H9 (cell line): ENCODE measurements around the gene OTX2. TPM values are rescaled to one million over a fixed set of nuclear protein-coding genes. Genes with fewer than 3 reads are reported as not detected.
A peak's percentile ranks its signal among the peaks of the same experiment; 100 is the strongest.

Source experiments
- DNase-seq: peaks from one replicate; pipeline ENCODE4 v3.0.0-alpha.2; 2017
- H2AFZ ChIP-seq: one replicate; pipeline ENCODE4 v1.6.1; 2013; ENCODE audit warnings: mild to moderate bottlenecking, low read length, control low read depth, moderate library complexity
- H2AK5ac ChIP-seq: 2 replicates; pipeline ENCODE4 v1.6.1; 2013; ENCODE audit warnings: low read length, control low read depth, mixed read lengths; ENCODE audit not compliant: insufficient read length
- H2BK120ac ChIP-seq: one replicate; pipeline ENCODE4 v1.6.1; 2013; ENCODE audit warnings: low read depth, mild to moderate bottlenecking, low read length, control low read depth, inconsistent platforms; ENCODE audit not compliant: poor library complexity, severe bottlenecking
- H2BK12ac ChIP-seq: 2 replicates; pipeline ENCODE4 v1.6.1; 2013; ENCODE audit warnings: low read length, control low read depth, mixed read lengths, low read depth; ENCODE audit not compliant: insufficient read length
- H2BK15ac ChIP-seq: 2 replicates; pipeline ENCODE4 v1.6.1; 2013; ENCODE audit warnings: low read depth, low read length, control low read depth
- H2BK20ac ChIP-seq: one replicate; pipeline ENCODE4 v1.6.1; 2013; ENCODE audit warnings: low read depth, mild to moderate bottlenecking, low read length, control low read depth, inconsistent platforms; ENCODE audit not compliant: poor library complexity, severe bottlenecking
- H2BK5ac ChIP-seq: 2 replicates; pipeline ENCODE4 v1.6.1; 2013; ENCODE audit warnings: low read length, control low read depth, mixed read lengths; ENCODE audit not compliant: insufficient read length
- H3K14ac ChIP-seq: 2 replicates; pipeline ENCODE4 v1.6.1; 2013; ENCODE audit warnings: low read length, control low read depth; ENCODE audit not compliant: insufficient read depth
- H3K18ac ChIP-seq: 2 replicates; pipeline ENCODE4 v1.6.1; 2013; ENCODE audit warnings: low read depth, mild to moderate bottlenecking, mixed read lengths, low read length, control low read depth; ENCODE audit not compliant: insufficient read length
- H3K23ac ChIP-seq: 2 replicates; pipeline ENCODE4 v1.6.1; 2013; ENCODE audit warnings: low read length, control low read depth, mixed read lengths, low read depth; ENCODE audit not compliant: insufficient read length
- H3K23me2 ChIP-seq: 2 replicates; pipeline ENCODE4 v1.6.1; 2013; ENCODE audit warnings: low read depth, mild to moderate bottlenecking, mixed read lengths, low read length, control low read depth; ENCODE audit not compliant: insufficient read length, poor library complexity, severe bottlenecking
- H3K27ac ChIP-seq: 2 replicates; pipeline ENCODE4 v1.5.1; 2013; ENCODE audit warnings: low read length, control low read depth, mixed read lengths, low read depth; ENCODE audit not compliant: insufficient read length
- H3K27me3 ChIP-seq: 2 replicates; pipeline ENCODE4 v1.6.1; 2013; ENCODE audit warnings: low read length, control low read depth, inconsistent platforms; ENCODE audit not compliant: insufficient read depth
- H3K4ac ChIP-seq: 2 replicates; pipeline ENCODE4 v1.6.1; 2013; ENCODE audit warnings: low read depth, mild to moderate bottlenecking, control low read depth, inconsistent platforms, low read length, moderate library complexity
- H3K4me1 ChIP-seq: 2 replicates; pipeline ENCODE4 v1.6.1; 2013; ENCODE audit warnings: low read length, control low read depth, inconsistent platforms; ENCODE audit not compliant: insufficient read depth
- H3K4me2 ChIP-seq: 2 replicates; pipeline ENCODE4 v1.6.1; 2013; ENCODE audit warnings: low read length, control low read depth, mixed read lengths; ENCODE audit not compliant: insufficient read length, insufficient read depth
- H3K56ac ChIP-seq: 2 replicates; pipeline ENCODE4 v1.6.1; 2013; ENCODE audit warnings: low read depth, mild to moderate bottlenecking, mixed read lengths, low read length, control low read depth; ENCODE audit not compliant: insufficient read length
- H3K79me1 ChIP-seq: 2 replicates; pipeline ENCODE4 v1.6.1; 2013; ENCODE audit warnings: low read depth, mild to moderate bottlenecking, moderate library complexity, low read length, control low read depth, inconsistent platforms; ENCODE audit not compliant: insufficient read depth, poor library complexity, severe bottlenecking
- H3K79me2 ChIP-seq: 2 replicates; pipeline ENCODE4 v1.6.1; 2013; ENCODE audit warnings: low read length, control low read depth, inconsistent platforms; ENCODE audit not compliant: insufficient read depth
- H3K9ac ChIP-seq: 2 replicates; pipeline ENCODE4 v1.6.1; 2013; ENCODE audit warnings: low read length, control low read depth, mixed read lengths; ENCODE audit not compliant: insufficient read length; ENCODE audit errors: extremely low read depth
- H3K9me3 ChIP-seq: one replicate; pipeline ENCODE4 v1.6.1; 2013; ENCODE audit warnings: low read depth, low read length, inconsistent platforms; ENCODE audit not compliant: control insufficient read depth
- H3T11ph ChIP-seq: one replicate; pipeline ENCODE4 v1.6.1; 2013; ENCODE audit warnings: mild to moderate bottlenecking, low read length, control low read depth, inconsistent platforms
- H4K20me1 ChIP-seq: one replicate; pipeline ENCODE4 v1.6.1; 2013; ENCODE audit not compliant: control insufficient read depth, insufficient read length, insufficient read depth
- H4K5ac ChIP-seq: 2 replicates; pipeline ENCODE4 v1.6.1; 2013; ENCODE audit warnings: low read depth, mild to moderate bottlenecking, mixed read lengths, low read length, control low read depth; ENCODE audit not compliant: insufficient read length
- H4K8ac ChIP-seq: replicated peaks from 2 replicates; pipeline ENCODE4 v1.6.1; 2013; ENCODE audit warnings: low read length, control low read depth, mixed read lengths, low read depth; ENCODE audit not compliant: insufficient read length
- H4K91ac ChIP-seq: 2 replicates; pipeline ENCODE4 v1.6.1; 2013; ENCODE audit warnings: low read depth, mild to moderate bottlenecking, moderate library complexity, mixed read lengths, low read length, control low read depth; ENCODE audit not compliant: insufficient read length
- H3K27ac Mint-ChIP-seq, 3 experiments: 2 replicates in 2 of 3; 3 replicates in 1 of 3; pipeline ENCODE4 v1.8.0; 2020 to 2021; ENCODE audit warnings: mixed read lengths in 3 of 3, mild to moderate bottlenecking in 1 of 3, moderate library complexity in 1 of 3
- H3K27me3 Mint-ChIP-seq: 2 replicates; pipeline ENCODE4 v1.8.0; 2021; ENCODE audit warnings: low read depth, mild to moderate bottlenecking, moderate library complexity, mixed read lengths
- H3K36me3 Mint-ChIP-seq, 3 experiments: 2 replicates in 2 of 3; 3 replicates in 1 of 3; pipeline ENCODE4 v1.8.0; 2020 to 2021; ENCODE audit warnings: low read depth in 3 of 3, mixed read lengths in 3 of 3; ENCODE audit not compliant: insufficient read depth in 1 of 3
- H3K4me1 Mint-ChIP-seq, 2 experiments: 2 replicates each; pipeline ENCODE4 v1.8.0; 2020; ENCODE audit warnings: mixed read lengths in 2 of 2
- H3K4me3 Mint-ChIP-seq, 2 experiments: 2 replicates in 1 of 2; 3 replicates in 1 of 2; pipeline ENCODE4 v1.8.0; 2020 to 2021; ENCODE audit warnings: mild to moderate bottlenecking in 2 of 2, mixed read lengths in 2 of 2, moderate library complexity in 1 of 2
- H3K9me3 Mint-ChIP-seq, 2 experiments: 2 replicates in 1 of 2; 3 replicates in 1 of 2; pipeline ENCODE4 v1.8.0; 2020; ENCODE audit warnings: mild to moderate bottlenecking in 2 of 2, mixed read lengths in 2 of 2, moderate library complexity in 1 of 2
- WGBS: extraction: QIAGEN DNeasy Blood & Tissue Kit; methylation state at CpG from one replicate; pipeline ENCODE4 v1.1.7; 2013; ENCODE audit warnings: missing lambda C conversion rate, low lambda C conversion rate, mixed read lengths; ENCODE audit not compliant: insufficient read length; ENCODE audit errors: extremely low coverage; 5-methylcytosine and 5-hydroxymethylcytosine counted together
- total RNA-seq: library from RNA; stranded (reverse); gene quantifications from 2 replicates; pipeline ENCODE4 v1.2.1, GENCODE V29; 2021
- TF ChIP-seq, protein P1 (sequence below): fragments of 200-600 bp; sonication (generic); conservative IDR thresholded peaks from 3 replicates; pipeline ENCODE4 v1.8.0; 2021; ENCODE audit warnings: antibody characterized with exemption, mild to moderate bottlenecking

The OTX2 gene
- total RNA-seq, 1 experiment from 2014 or later: 193 TPM

- H3K27me3 ChIP-seq: peaks cover 58% of the 10 kb centered on the region
- no peak overlapping the region for H3K56ac ChIP-seq
- WGBS: no CpG with 5 or more reads among the region's 18 CpGs
- peaks cover 11% of the 10 kb centered on the region for H3K4me1 ChIP-seq
- DNase-seq: peak; percentile 86
- H4K91ac ChIP-seq: no peak overlapping the region
- no peak overlapping the region for H3K23ac ChIP-seq
- no peak overlapping the region for H2AFZ ChIP-seq
- no peak overlapping the region for H3K4ac ChIP-seq
- peak overlapping the region; percentile 79 for H3K14ac ChIP-seq
- H2BK20ac ChIP-seq: no peak overlapping the region
- peaks cover 6% of the 10 kb centered on the region; the same call in 1 of the 2 replicates for H3K79me2 ChIP-seq
- H4K8ac ChIP-seq: no peak overlapping the region
- TF ChIP-seq, protein P1, sequence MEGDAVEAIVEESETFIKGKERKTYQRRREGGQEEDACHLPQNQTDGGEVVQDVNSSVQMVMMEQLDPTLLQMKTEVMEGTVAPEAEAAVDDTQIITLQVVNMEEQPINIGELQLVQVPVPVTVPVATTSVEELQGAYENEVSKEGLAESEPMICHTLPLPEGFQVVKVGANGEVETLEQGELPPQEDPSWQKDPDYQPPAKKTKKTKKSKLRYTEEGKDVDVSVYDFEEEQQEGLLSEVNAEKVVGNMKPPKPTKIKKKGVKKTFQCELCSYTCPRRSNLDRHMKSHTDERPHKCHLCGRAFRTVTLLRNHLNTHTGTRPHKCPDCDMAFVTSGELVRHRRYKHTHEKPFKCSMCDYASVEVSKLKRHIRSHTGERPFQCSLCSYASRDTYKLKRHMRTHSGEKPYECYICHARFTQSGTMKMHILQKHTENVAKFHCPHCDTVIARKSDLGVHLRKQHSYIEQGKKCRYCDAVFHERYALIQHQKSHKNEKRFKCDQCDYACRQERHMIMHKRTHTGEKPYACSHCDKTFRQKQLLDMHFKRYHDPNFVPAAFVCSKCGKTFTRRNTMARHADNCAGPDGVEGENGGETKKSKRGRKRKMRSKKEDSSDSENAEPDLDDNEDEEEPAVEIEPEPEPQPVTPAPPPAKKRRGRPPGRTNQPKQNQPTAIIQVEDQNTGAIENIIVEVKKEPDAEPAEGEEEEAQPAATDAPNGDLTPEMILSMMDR: no peak
- peaks cover 0 to 6% of the 10 kb centered on the region in 2 experiments; a peak in 2 of 5 replicates for H3K9me3 Mint-ChIP-seq
- H3K18ac ChIP-seq: peak overlapping the region; percentile 8
- peaks cover 61 to 77% of the 10 kb centered on the region in 2 experiments for H3K4me1 Mint-ChIP-seq
- H3K27ac Mint-ChIP-seq: peak overlapping the region; percentile 95 to 100 (median 99)
- H4K5ac ChIP-seq: no peak overlapping the region
- H3K27ac ChIP-seq: peak overlapping the region; percentile 98
- H3K4me2 ChIP-seq: peak overlapping the region; percentile 94
- H3K9ac ChIP-seq: peak overlapping the region; percentile 65
- H2BK5ac ChIP-seq: no peak overlapping the region
- peaks cover 3% of the 10 kb centered on the region for H3K79me1 ChIP-seq
- H2BK12ac ChIP-seq: no peak overlapping the region
- no peaks in the 10 kb centered on the region for H3K9me3 ChIP-seq
- peaks cover 56% of the 10 kb centered on the region for H3K23me2 ChIP-seq
- H2BK120ac ChIP-seq: no peak overlapping the region
- peak overlapping the region; percentile 85 to 97 for H3K4me3 Mint-ChIP-seq
- no peak overlapping the region for H3T11ph ChIP-seq
- peaks cover 38 to 77% (median 64%) of the 10 kb centered on the region in 3 experiments for H3K36me3 Mint-ChIP-seq
- H2BK15ac ChIP-seq: no peak overlapping the region
- H4K20me1 ChIP-seq: no peaks in the 10 kb centered on the region
- peaks cover 33% of the 10 kb centered on the region for H3K27me3 Mint-ChIP-seq
- H2AK5ac ChIP-seq: no peak overlapping the region
Observed at GRCh38 chr14:56805201-56805991, 4.9 kb downstream of the OTX2 start.
